H1 (cell line): ENCODE measurements around the gene MFAP1.

Experiments
- POLR2A ChIP-seq, 2 experiments: IDR thresholded peaks; 1 replicate in 1 of 2; 2 replicates in 1 of 2; pipeline ENCODE4 v1.6.1; 2011; ENCODE audit warnings: low read depth in 2 of 2, low read length in 2 of 2, mild to moderate bottlenecking in 2 of 2; ENCODE audit errors: control extremely low read depth in 1 of 2
- TF ChIP-seq, protein P1 (sequence below), 3 experiments: IDR thresholded peaks; 1 replicate in 2 of 3; 2 replicates in 1 of 3; pipeline versions ENCODE4 v1.5.1 to v1.6.1; 2011; ENCODE audit warnings: low read length in 3 of 3, mild to moderate bottlenecking in 3 of 3, inconsistent platforms in 2 of 3, low read depth in 1 of 3, moderate library complexity in 1 of 3; ENCODE audit not compliant: insufficient read depth in 1 of 3; ENCODE audit errors: control extremely low read depth in 1 of 3
- TF ChIP-seq, protein P2 (sequence below): IDR thresholded peaks from 2 replicates; pipeline ENCODE4 v1.6.1; 2012; ENCODE audit warnings: inconsistent platforms

DNA sequence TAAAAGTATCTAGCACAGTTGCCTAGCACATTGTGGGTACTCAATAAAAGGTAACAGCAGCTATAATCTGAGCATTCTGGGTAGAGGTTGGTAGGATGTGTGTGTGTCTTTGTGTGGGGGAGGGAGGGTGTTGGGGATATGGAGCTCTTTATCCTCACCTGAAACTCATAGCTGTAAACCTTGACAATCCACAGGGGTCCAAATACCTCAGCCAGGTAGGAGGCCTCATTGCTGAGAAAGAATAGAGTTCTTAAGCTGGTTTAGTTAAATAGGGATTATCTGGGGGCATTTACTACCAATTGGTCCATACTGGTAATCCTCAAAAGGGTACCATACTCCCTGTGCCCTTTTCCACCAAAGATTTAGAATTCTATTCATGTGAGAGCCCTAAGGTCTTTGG, 28.5 kb downstream of the MFAP1 start:
- TF ChIP-seq POLR2A (IDR thresholded peaks at IDR 0.05; ENCODE audit: control extremely low read depth in 1 of 2, low read depth in 2 of 2, low read length in 2 of 2): no peak; a peak in 1 of 3 replicates
- TF ChIP-seq, protein P1, sequence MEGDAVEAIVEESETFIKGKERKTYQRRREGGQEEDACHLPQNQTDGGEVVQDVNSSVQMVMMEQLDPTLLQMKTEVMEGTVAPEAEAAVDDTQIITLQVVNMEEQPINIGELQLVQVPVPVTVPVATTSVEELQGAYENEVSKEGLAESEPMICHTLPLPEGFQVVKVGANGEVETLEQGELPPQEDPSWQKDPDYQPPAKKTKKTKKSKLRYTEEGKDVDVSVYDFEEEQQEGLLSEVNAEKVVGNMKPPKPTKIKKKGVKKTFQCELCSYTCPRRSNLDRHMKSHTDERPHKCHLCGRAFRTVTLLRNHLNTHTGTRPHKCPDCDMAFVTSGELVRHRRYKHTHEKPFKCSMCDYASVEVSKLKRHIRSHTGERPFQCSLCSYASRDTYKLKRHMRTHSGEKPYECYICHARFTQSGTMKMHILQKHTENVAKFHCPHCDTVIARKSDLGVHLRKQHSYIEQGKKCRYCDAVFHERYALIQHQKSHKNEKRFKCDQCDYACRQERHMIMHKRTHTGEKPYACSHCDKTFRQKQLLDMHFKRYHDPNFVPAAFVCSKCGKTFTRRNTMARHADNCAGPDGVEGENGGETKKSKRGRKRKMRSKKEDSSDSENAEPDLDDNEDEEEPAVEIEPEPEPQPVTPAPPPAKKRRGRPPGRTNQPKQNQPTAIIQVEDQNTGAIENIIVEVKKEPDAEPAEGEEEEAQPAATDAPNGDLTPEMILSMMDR (IDR thresholded peaks at IDR 0.05; ENCODE audit: control extremely low read depth in 1 of 3, insufficient read depth in 1 of 3, low read depth in 1 of 3, low read length in 3 of 3): no peak
- TF ChIP-seq, protein P2, sequence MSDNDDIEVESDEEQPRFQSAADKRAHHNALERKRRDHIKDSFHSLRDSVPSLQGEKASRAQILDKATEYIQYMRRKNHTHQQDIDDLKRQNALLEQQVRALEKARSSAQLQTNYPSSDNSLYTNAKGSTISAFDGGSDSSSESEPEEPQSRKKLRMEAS: no peak
